Testis (tissue), 3 donors: ENCODE measurements around the gene CARMIL3. TPM values are rescaled to one million over a fixed set of nuclear protein-coding genes. Genes with fewer than 3 reads are reported as not detected.
"Not testable (repeated sequence)": the region's sequence is repeated elsewhere in the genome, so short reads cannot be mapped to it uniquely, and the experiment has no call there.

Experiments
- DNase-seq: peaks from one replicate; pipeline ENCODE4 v3.0.0-alpha.2; 2019
- H3K27ac ChIP-seq, 2 donors: fragments of 200-600 bp; sonication (generic); one replicate each; pipeline ENCODE4 v1.5.1; 2019
- H3K27me3 ChIP-seq: fragments of 200-600 bp; sonication (generic); one replicate; pipeline ENCODE4 v1.5.1; 2019
- H3K36me3 ChIP-seq: fragments of 200-600 bp; sonication (generic); one replicate; pipeline ENCODE4 v1.5.1; 2017; ENCODE audit warnings: low read depth; ENCODE audit errors: missing control alignments
- H3K4me1 ChIP-seq: fragments of 200-600 bp; sonication (generic); one replicate; pipeline ENCODE4 v1.5.1; 2019
- H3K4me3 ChIP-seq, 2 donors: fragments of 200-600 bp; sonication (generic); one replicate each; pipeline ENCODE4 v1.5.1; 2017 to 2019
- H3K9me3 ChIP-seq: fragments of 200-600 bp; sonication (generic); one replicate; pipeline ENCODE4 v1.5.1; 2017
- POLR2A ChIP-seq: fragments of 450-650 bp; IDR thresholded peaks from one replicate; pipeline ENCODE4 v1.6.1; 2017; ENCODE audit warnings: antibody characterized with exemption, mild to moderate bottlenecking, moderate library complexity
- WGBS, 2 donors: methylation state at CpG; one replicate each; pipeline ENCODE4 v1.1.5; 2018; 5-methylcytosine and 5-hydroxymethylcytosine counted together
- intact Hi-C: fragments of 100-400 bp; cut with DNase I; formaldehyde crosslinking; loops from one replicate; pipeline ENCODE4 v1.15.1; 2023; ENCODE audit warnings: low total_unique reads
- polyA plus RNA-seq: library from polyadenylated mRNA; stranded (reverse); fragments of 350-450 nt; fragmentation: Illumina TruSeq; extraction: RNeasy Lipid Tissue Mini Kit (QIAGEN cat#74804); gene quantifications from one replicate; pipeline ENCODE4 v1.2.3, GENCODE V29; 2014; ENCODE audit warnings: low read depth, low replicate concordance; ENCODE audit not compliant: insufficient read depth
- total RNA-seq, 2 donors: library from RNA; depleted of rRNA; stranded (reverse); fragments of >200 nt; gene quantifications; one replicate each; pipeline ENCODE4 v1.2.3, GENCODE V29; 2016
- TF ChIP-seq, protein P1 (sequence below), 3 experiments: fragments of 450-650 bp in 2 of 3; fragments of 200-600 bp in 1 of 3; sonication (generic) in 1 of 3; IDR thresholded peaks; one replicate each; pipeline ENCODE4 v1.5.1; 2016 to 2019; ENCODE audit warnings: antibody characterized with exemption in 3 of 3, mild to moderate bottlenecking in 2 of 3, moderate library complexity in 1 of 3

Gene CARMIL3
- total and polyA plus RNA-seq, 3 donors from 2014 or later = 6.8 to 8.6 (median 7.7) TPM

DNA sequence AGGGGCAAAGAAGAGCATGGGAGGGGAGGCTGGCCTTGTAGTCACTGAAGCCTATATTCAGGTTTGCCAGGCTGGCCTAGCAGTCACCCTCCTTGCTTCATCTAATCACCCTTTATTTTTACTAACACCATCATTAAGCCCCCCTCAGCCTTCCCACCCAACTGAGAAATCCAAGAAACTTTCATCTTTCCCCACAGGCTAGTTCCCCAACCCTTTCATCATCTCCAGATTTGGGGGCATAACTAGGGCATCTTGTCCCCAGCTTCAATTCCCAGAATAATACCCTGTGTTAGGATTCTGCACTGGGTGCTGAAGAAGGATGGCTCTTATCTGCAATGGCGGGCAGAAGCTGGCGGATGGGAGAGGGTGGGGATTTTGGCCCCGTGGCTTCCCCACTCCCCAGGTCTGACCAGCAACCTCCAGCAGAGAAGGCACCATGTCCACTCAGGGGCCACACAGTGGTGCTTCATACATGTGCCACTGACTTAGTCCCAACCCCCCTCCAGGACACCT lies 49.2 kb downstream of the CARMIL3 start:
- Histone ChIP-seq H3K27ac (no peak overlapping the region), H3K4me3 (no peak overlapping the region), H3K4me1 (no peaks in the 10 kb centered on the region), H3K27me3 (no peaks in the 10 kb centered on the region), H3K9me3 (no peaks in the 10 kb centered on the region), H3K36me3 (no peaks in the 10 kb centered on the region)
- intact Hi-C loops = no loop called here
- WGBS, 2 donors = 94 to 100% methylated on average over 3 of the region's 3 CpGs
- TF ChIP-seq, protein P1, sequence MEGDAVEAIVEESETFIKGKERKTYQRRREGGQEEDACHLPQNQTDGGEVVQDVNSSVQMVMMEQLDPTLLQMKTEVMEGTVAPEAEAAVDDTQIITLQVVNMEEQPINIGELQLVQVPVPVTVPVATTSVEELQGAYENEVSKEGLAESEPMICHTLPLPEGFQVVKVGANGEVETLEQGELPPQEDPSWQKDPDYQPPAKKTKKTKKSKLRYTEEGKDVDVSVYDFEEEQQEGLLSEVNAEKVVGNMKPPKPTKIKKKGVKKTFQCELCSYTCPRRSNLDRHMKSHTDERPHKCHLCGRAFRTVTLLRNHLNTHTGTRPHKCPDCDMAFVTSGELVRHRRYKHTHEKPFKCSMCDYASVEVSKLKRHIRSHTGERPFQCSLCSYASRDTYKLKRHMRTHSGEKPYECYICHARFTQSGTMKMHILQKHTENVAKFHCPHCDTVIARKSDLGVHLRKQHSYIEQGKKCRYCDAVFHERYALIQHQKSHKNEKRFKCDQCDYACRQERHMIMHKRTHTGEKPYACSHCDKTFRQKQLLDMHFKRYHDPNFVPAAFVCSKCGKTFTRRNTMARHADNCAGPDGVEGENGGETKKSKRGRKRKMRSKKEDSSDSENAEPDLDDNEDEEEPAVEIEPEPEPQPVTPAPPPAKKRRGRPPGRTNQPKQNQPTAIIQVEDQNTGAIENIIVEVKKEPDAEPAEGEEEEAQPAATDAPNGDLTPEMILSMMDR (IDR thresholded peaks at IDR 0.05) = no peak
- no peak for TF ChIP-seq POLR2A
- DNase-seq = no peak

DNA sequence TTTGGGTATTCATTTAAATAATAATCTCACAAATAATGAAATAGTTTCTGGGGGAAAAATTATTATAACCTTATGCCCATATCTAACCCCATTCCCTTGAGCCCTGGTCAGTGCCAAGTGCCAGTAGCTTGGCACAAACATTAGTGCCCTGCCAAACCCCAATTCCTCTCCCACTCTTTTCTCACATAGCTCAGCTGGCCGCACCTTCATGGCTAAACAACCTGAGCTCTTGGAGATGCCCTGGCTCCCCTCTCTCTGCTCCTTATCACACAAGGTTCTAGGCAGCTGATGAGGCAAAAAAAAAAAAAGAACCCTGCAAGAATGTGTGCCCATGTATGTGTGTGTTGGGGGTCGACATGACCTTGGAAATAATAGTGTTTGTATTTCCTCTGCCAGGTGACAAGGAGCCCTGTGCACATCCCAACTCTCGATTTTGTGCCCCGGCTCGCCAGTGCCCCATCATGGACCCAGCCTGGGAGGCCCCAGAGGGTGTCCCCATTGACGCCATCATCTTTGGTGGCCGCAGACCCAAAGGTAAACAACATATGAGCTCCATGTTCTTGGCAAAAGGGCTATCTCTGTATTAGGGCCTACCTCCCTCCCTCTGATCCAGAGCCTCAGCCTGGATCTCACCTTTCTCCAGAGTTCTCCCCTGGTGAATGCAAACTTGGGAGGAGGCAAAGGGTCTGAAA lies 50.7 kb downstream of the CARMIL3 start:
- DNase-seq = no peak
- Histone ChIP-seq H3K27me3 (no peaks in the 10 kb centered on the region), H3K36me3 (no peaks in the 10 kb centered on the region), H3K9me3 (no peaks in the 10 kb centered on the region), H3K4me3 (no peak overlapping the region), H3K27ac (no peak overlapping the region), H3K4me1 (no peaks in the 10 kb centered on the region)
- intact Hi-C loops = no loop called here
- no peak for TF ChIP-seq POLR2A
- TF ChIP-seq, protein P1 (IDR thresholded peaks at IDR 0.05) = no peak
- WGBS, 2 donors = 79 to 94% methylated on average over 7 of the region's 7 CpGs

DNA sequence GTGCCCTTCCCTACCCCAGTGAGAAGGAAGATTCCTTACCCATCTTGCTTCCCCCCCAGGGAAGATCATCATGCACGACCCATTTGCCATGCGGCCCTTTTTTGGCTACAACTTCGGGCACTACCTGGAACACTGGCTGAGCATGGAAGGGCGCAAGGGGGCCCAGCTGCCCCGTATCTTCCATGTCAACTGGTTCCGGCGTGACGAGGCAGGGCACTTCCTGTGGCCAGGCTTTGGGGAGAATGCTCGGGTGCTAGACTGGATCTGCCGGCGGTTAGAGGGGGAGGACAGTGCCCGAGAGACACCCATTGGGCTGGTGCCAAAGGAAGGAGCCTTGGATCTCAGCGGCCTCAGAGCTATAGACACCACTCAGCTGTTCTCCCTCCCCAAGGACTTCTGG lies 51.6 kb downstream of the CARMIL3 start:
- no peak overlapping the region for H3K4me3 ChIP-seq
- no peaks in the 10 kb centered on the region for H3K36me3 ChIP-seq
- no peaks in the 10 kb centered on the region for H3K27me3 ChIP-seq
- H3K9me3 ChIP-seq = no peaks in the 10 kb centered on the region
- TF ChIP-seq POLR2A = no peak
- TF ChIP-seq, protein P1 (IDR thresholded peaks at IDR 0.05) = no peak
- H3K27ac ChIP-seq = no peak overlapping the region
- no peak for DNase-seq
- intact Hi-C loops = no loop called here
- 94 to 97% methylated on average over 7 to 13 of the region's 13 CpGs for WGBS, 2 donors
- no peaks in the 10 kb centered on the region for H3K4me1 ChIP-seq

DNA sequence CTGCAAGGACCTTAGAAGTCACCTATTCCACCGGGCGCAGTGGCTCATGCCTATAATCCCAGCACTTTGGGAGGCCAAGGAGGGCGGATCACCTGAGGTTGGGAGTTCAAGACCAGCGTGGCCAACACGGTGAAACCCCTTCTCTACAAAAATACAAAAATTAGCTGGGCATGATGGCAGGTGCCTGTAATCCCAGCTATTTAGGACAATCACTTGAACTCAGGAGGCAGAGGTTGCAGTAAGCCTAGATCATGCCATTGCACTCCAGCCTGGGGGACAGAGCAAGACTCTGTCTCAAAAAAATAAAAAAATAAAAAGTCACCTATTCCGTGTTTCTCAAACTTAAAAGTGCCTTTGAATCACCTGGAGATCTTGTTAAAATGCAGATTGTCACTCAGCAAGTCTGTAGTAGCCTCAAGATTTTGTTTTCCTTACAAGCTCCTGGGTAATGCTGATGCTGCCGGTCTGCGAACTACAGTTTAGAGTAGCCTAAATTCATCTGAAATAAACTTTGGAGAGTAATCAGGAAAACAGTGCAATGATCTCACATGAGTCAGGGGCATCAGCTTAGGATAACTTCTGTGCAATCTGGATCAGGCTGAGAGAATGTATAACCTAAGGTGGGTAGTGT lies 53.9 kb downstream of the CARMIL3 start:
- intact Hi-C loops, H3K27me3 ChIP-seq, H3K27ac ChIP-seq, H3K36me3 ChIP-seq, DNase-seq, H3K4me3 ChIP-seq, H3K9me3 ChIP-seq, H3K4me1 ChIP-seq: not testable (repeated sequence)
- 94 to 96% methylated on average over 8 of the region's 8 CpGs for whole genome bisulfite sequencing, 2 donors

DNA sequence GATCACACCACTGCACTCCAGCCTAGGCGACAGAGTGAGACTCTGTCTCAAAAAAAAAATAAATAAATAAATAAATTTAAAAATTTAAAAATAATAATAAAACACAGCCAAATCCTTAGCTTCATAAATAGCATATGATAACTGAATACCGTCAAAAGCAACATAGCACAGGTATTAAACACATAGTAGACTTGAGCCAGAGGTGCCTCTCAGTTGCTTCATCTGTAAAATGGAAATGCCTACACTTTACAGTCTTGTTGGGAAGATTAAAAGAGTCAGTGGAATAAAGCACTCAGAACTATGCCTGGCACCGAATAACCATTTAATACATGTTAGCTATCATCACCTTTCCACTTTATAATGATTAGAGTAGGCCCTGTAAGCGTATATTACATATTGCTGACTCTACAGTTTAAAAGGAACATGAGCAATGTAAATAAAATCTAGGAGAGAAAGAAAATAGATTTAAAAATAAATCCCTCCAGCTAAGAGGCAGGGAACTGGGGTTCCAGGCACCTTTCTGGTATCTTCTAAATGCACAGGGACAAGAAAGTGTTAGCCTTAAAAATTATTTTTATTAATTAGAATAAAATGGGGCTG lies 55.0 kb downstream of the CARMIL3 start:
- Histone ChIP-seq H3K9me3 (no peaks in the 10 kb centered on the region), H3K27me3 (no peaks in the 10 kb centered on the region), H3K4me3 (no peak overlapping the region), H3K36me3 (no peaks in the 10 kb centered on the region), H3K4me1 (no peaks in the 10 kb centered on the region), H3K27ac (no peak overlapping the region)
- TF ChIP-seq, protein P1 (IDR thresholded peaks at IDR 0.05) = no peak
- no peak for TF ChIP-seq POLR2A
- WGBS, 2 donors = 89 to 94% methylated on average over 4 of the region's 4 CpGs
- intact Hi-C loops = no loop called here
- no peak for DNase-seq
